ENCODE measurements around the gene TRIP13.

Gene TRIP13

DNA sequence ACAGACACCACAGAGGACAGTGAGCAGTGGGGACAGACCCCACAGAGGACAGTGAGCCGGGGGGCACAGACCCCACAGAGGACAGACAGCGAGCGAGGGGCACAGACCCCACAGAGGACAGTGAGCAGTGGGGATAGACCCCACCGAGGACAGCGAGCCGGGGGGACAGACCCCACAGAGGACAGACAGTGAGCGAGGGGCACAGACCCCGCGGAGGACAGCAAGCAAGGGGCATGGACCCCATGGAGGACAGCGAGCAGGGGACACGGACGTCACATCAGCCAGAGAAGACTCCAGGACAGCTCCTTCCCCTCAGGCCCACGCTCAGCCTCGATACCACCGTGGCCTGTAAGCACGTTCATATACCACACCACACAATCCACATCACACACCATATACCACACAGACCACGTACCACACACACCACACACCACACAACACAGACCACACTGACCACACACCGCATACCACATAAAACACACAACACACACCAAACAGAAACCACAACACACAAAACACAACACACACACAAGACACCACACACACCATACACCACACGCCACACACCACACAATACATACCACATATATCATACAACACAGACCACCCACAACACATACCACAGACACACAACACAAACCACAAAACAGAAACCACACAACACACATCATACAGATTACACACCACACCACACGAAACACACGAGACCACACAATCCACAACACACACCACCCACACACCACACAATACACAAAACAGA lies 36.7 kb upstream of the TRIP13 start:
- no peak for DNase-seq

DNA sequence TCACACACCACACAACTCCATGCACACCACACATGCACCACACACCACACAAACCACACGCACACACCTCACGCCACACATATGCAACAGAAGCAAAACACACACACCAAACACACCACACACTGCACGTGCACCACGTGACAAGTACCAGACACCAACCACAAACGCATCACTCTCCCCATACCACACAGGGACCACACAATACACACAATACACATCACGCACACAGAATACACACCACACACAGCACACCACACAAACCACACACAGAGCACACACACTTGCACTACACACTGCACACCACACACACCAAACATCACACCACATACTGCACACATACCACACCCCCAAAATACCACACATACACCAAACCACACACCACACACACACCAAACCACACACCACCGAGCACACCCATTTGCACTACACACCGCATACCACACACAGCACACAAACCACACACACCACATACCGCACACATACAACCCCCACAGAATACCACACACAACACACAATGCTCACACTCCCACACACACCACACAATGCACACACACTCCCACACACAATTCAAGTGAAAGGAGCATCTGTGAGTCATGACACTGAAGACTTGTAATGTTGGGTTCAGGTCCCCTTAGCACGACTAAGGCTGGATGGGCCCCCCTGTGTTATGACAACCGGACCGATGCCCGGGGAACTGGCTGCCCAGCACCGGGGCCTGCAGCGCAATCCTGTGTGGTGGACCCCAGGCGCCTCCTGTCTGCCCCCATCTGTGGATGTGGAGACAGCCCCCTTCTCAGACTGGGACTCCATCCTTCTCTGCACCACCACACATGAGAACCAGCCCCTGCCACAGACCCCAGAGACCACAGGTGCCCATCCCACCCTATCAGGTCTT lies 35.9 kb upstream of the TRIP13 start:
- no peak for DNase-seq

DNA sequence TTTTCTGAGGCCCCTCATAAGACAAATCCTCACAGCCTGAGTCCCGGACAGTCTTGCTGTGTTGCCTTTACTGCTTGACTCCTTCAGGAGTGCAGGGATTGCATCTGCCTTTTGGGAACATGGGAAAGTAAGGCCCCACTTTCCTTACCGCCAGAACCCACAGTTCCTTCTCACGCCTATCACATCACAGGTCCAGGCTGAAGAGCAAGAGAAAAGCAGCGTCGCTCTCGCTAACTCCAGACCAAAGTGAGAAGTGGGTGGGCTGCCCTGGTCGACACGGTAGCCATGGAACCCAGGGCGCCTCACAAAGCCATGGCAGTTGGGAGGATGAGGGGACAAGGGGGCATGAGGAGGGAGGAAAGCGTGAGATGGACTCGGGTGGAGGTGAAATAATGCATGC lies 34.0 kb upstream of the TRIP13 start:
- DNase-seq, result no peak

DNA sequence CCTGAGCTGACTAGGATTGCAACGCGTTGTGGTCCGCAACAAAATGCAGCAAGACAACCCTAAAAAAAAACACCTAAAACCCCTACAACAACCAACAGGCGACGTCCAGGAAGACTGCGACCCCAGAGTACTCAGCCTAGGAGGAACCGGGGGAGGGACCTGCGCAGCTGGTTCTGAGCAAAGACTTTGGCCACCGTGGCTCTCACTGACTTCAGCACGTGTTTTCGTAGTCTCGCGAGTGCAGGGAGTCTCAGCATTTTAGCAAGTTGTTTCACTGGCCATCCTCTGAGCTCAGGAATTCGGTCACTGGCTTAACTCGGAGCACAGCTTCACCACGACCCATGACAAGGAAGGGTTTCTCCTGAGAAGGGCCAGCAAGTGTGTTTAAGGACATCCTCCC lies 33.3 kb upstream of the TRIP13 start:
- no peak for DNase-seq

DNA sequence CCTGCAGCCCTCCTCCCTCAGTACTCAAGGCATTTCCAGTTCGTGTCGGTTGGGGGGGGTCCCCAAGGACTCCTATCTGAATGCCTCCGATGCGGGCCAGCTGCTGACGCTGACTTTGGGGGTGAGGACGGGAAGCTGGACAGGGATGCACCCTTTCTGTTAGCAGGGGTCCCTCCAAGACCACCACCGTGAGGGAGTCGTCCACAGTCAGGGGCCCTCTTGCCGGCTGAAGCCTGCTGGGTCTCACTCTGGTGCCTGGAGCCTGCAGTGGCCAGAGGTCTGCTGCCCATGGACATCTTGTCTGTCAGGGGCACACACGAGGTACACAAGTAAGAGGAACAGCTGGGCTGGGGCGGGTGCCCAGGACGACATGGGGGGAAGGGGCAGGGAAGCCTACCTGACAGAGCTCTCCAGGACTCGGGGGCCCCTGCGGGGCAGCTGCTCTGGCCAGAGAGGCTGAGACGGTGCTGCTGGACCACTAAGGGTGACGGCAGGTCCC lies 32.8 kb upstream of the TRIP13 start:
- no peak for DNase-seq

DNA sequence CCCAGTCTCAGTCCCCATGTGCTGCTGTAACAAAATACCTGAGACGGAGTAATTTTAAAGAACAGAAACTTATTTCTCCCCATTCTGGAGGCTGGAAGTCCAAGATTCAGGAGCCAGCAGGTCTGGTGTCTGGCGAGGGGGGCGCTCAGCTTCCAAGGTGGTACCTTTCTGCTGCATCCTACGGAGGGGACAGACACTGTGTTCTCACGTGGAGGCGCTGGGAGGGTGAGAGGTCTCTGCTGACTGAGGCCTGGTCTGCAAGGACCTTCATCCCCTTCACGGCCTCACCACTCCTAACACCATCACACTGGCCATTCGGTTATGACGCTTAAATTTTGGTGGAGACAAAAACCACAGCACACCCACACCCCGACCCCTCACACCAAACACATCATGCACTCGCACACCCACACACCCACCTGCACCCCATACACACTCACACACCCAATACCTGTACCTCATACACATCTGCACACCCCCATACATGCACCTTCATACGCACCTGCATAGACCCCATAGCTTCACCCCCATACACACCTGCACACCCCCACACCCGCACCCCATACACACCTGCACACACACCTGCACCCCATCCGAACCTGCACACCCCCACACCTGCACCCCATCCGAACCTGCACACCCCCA lies 32.1 kb upstream of the TRIP13 start:
- no peak for DNase-seq

DNA sequence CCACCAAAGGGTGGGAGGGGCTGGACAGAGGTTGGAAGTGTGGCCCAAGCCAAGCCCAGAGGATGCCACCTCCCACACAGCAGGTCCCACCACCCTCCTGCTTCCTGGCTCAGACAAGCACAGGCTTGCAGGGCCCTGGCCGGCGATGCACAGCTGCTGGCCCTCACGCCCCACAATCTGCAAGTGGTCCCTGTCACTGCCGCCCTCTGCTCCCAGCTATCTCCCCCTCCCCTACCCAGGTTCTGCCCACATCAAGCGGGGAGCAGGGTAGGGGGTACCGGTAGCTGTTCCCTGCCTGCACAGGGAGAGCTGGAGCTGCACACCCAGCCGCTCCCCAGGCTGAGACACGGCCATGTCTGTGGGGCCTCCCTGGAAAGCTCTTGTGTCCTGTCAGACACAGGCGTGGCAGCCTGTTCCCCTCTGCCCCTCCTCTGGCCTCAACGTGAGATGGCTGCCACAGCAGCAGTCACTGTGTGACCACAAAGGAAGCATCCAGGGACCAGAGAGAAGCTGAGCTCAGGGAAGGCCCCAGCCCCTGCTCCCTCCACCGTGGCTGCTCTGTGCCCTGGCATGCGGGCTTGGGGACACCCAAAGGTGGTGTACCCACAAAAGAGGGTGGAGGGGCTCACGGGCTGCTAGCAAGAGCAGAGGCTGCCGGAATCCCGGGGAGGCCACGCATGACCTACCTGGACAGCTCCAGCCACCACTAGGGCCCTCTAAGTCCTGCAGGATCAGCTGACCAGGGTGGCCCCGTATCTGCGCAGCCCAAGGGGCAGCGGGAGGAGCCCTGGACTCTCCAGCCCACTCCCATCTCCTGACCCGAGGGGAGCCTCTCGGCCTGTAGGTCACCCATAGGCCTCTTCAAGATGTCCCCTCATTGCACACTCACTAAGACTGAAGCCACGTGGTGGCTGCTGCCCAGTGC lies 31.0 kb upstream of the TRIP13 start:
- no peak for DNase-seq

DNA sequence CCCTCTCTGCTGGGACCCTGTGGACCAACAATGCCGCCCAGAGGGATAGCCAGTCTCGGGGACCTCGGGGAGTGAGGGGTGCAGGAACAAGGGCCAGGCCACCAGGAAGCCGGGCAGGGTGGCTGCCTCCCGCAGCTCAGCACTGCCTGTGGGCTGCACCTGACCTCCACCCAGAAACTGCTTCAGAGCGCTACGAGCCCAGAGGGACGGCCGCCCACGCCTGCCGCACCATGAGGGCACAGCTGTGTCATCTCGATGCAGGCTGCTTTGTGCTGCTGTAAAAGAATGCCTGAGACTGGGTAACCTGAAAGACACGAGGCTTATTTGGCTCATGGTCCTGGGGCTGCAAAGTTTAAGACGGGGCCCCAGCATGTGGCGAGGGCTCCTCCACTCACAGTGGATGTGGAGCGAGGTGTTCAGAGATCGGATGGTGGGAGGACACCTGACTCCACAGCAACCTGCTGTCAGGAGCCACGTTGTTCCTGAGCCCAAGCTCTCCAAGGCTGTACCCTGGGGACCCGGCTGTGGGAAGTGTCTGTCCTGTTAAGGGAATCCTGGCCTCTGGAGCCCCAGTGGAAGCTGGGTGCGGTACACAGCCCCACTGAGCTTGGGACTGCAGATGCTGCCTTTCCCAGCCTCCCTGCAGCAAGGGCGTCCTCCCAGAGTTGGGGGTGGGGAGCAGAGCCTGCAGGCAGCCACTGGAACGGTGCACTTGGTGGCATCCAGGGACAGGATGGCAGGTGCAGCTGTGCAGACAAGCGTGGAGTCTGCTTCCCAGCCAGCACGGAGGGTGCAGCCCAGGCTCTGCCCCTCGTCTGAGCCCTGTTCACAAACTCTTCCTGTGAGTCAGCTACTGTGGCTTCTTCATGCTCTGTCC lies 30.1 kb upstream of the TRIP13 start:
- no peak for DNase-seq

DNA sequence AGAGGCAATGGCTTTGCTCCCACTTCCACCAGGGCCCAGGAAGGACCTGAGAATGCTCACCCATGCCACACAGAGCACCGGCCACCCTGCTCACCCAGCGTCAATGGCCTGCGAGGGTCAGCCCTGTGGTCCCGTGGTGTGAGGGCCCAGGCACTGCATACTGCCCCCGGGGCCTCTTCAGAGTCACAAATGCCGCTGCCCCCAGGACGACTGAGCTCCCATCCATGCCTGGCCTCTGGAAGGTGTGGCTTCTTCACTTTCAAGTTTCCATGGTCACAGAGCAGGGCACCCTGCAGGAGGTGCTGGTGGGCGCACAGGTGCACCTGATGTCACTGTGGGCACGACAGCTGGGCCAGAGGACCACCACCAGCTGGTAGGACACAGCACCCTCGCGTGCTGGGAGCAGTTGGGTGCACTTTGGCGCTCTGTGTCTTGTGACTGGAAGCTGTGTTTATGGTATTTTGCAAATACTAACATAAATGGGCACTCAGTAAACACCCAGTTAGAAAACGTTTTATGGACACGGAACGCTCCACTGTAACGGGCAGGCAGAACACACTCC lies 29.4 kb upstream of the TRIP13 start:
- no peak for DNase-seq

DNA sequence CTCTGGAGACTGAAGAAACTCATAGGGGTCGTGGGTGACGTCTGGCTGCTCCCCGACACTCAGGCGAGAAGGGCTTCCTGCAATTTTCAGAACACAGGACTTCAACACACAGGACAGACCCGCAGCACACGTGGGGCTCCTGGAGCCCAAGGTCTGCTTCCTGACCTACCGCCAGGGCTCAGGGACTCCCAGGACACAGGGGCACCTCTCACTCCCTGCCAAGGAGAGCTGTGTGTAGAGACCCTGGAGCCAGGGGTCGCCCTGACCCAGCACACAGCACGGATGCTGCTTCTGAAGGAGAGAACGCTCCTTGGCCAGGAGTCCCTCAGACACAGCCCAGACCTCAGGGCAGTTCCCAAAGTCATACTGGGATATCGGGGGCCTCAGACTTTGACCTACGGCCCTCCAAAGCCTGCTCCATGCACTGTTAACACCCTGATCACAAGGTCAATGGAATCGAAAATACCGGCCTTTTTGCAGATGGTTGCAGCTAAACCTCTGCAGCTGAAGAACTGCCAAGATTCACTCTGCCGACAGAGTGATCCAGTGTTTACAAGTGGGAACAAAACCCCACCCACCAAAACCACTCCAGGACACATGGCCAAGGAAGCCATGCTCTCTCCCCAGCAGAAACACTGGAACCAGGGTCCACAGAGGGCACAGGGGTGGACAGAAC lies 28.1 kb upstream of the TRIP13 start:
- DNase-seq, result no peak

DNA sequence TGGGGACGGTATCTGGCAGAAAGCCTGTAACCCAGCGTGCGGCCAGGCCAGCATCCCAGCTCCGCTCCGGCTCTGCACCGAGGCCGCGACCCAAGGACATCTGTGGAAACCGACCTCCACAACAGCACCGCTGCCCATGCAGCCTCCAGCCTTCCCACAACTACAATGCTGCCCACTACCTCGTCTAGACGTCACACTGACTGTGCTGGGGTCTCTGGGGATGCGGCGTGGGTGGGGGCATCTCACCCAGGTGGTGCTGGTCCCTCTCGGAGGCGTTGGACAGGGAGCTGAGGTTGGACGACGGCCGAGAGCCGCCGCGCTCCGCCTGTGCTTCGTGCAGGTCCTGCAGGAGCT lies 27.5 kb upstream of the TRIP13 start:
- no peak for DNase-seq

DNA sequence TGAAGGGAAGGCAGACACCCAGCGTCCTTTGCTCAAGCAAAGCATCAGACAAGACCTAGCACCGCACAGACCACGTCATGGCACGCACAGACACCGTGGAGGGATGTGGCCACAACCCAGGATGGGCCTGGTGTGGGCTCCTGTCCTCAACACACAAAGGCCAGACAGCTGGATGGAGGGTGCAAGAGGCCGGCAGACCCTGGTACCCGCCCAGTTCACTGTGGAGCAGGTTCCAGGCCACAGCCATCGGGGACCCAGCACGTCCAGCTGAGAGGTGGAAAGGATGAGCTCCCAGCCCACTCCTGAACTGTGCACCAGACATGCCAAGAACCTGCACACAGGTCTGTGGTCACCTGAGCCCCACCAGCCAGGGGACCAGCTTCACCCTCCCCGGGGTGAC lies 26.9 kb upstream of the TRIP13 start:
- DNase-seq, result no peak

DNA sequence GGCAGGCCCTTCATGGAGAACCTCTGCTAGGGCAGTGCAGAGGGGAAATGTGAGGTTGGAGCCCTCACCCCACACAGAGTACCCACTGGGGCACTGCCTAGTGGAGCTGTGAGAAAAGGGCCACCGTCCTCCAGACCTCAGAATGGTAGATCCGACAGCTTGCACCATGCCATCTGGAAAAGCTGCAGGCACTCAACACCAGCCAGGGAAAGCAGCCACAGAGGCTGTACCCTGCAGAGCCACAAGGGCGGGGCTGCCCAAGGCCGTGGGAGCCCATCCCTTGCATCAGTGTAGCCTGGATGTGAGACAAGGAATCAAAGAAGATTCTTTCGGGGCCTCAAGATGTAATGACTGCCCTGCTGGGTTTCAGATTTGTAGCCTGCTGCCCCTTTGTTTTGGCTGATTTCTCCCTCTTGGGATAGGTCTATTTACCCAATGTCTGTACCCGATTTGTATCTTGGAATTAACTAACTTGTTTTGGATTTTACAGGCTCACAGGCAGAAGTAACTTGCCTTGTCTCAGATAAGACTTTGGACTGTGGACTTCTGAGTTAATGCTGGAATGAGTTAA lies 25.3 kb upstream of the TRIP13 start:
- no peak for DNase-seq

DNA sequence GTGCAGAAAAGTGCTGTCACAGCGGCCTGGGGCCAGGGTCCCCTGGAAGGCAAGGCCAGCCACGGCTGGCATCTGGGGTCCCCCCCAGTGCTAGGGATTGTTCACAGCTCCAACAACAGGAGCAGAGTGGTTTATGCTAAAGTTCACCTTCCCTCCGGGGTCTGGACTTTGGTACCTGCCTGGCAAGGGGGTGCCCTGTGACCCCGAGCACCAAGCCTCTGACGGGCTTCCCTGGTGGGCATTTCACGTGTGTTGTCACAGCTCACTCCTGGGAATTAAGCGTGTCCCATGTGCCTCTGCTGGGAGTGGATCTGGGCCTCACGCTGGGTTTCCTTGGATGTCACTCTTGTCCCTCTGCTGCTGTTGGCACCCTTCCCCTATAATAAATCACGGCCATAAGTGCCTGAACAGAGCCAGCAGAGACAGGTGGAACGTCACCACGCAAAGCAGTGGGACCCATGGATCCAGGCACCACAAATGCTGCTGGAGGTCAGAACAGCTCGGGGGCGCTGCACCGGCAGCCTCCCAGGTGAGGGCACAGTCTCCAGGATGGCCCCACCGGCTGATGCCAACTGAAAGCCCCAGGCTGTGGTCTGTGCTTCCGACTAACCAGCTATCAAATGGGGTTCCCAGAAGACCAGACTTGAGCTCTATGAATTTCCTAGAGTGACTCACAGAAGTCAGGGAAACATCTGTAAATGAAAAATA lies 24.1 kb upstream of the TRIP13 start:
- DNase-seq, result no peak

DNA sequence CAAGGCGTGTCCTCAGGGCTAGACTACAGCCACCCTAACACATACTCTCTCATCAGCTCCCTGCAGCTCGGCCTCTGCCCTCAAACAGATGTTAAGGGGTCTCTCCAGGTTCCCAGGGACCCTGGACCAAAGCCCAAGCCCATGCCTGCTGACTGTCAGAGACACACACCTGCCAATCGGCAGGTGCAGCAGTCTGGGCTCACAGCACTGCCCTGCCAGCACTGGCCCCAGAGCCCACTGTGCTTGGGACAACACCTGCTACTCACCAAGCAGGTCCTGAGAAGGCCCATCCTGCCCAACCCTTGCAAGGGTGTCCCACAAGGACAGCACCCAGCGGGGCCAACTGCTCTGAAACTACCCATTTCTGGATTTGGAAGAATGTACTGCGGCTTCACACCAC lies 21.7 kb upstream of the TRIP13 start:
- DNase-seq, result no peak

DNA sequence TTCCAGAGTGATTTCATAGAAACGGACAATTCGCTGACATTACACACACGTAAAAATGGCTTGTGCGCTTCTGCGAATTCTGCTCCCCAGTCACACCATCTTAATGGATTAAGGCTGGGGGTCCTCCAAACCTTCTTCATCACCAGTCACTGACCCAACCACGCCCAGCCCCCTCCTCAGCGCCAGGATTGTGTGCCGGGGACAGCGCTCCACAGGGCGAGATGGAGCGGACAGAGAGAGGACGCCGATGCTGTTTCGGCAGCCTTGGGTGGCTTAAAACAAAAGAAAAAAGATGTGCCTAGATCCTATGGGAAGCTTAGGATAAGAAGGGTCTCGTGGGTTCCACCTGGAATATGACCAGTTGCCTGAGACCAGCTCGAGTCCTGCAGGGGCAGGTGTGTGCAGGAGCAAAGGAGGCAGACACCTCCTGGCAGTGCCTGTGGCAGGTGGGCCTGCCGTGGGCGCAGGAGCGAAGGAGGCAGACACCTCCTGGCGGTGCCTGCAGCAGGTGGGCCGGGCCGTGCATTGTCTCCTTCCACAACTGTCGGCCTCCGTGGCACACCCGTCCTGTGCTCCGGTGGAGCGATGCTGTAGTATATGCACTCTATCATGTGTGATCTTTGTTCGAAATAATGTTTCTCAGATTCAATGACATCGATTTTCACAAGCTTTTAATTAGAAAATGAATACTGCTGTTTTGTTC lies 20.9 kb upstream of the TRIP13 start:
- no peak for DNase-seq

DNA sequence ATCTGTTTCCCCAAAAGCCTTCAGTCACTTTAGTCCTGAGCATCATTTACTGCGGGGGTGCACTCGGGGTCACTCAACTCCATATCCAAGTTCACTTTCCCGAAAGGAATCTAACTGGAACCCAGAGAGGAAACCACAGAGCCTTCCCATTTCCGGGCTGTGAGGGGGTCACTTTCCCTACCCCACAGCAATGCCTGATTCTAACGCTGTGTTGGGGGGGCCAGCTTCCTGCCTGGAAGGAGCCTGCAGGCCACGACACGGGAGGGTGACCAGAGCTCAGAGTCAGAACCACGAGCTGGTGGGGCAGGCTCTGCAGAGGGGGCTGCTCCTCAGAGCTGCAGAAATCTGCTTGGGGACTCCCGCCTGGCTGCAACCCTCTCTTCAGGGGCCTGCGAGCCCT lies 20.4 kb upstream of the TRIP13 start:
- no peak for DNase-seq

DNA sequence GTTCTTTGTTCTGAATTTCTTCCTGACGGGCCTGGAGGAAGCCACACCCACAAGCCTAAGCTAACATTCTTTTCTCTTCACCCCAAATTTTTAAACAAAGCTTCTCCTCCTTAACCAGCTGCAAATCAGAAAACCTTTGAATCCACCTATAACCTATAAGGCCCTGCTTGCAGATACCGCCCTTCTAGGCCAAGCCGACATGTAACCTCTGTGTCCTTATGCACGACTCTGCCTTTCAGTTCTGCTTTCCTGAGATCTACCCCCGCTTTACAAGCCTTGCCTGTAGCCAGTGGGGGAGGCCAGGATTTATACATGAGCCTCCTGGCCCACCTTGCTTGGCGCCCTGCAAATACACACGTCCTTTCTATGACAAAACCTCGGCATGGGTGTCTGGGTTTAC lies 19.4 kb upstream of the TRIP13 start:
- DNase-seq, result no peak

DNA sequence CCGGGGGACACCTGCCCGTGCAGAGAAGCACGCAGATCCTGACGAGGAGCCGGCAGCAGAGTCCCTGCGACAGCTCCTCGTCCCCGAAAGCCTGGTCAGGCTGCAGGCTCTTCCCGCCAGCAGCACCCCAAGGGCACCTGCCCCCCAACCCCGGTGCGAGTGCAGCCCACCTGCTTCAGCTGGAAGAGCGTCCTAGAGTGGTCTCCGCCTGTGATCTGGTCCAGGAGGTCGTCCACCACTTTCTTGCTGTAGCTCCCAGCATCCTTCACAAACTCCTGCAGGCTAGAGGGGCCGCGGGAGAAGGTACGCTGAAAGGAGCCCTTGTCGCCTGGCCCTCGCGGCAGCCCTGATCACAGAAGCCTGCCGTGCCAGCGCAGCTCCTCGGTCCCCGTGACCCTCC lies 16.8 kb upstream of the TRIP13 start:
- no peak for DNase-seq
